GM23248 (cell line): ENCODE measurements around the gene NSA2. TPM values are rescaled to one million over a fixed set of nuclear protein-coding genes. Genes with fewer than 3 reads are reported as not detected.
"Not testable (repeated sequence)": the region's sequence is repeated elsewhere in the genome, so short reads cannot be mapped to it uniquely, and the experiment has no call there.

Source experiments
- DNase-seq: peaks from one replicate; pipeline ENCODE4 v3.0.0-alpha.2; 2015
- H2AFZ ChIP-seq: fragments of 200-600 bp; sonication (generic); 2 replicates; pipeline ENCODE4 v1.6.1; 2016; ENCODE audit warnings: antibody characterized with exemption
- H3F3A ChIP-seq: fragments of 200-600 bp; sonication (generic); 2 replicates; pipeline ENCODE4 v1.6.1; 2016; ENCODE audit warnings: mild to moderate bottlenecking, antibody characterized with exemption, mixed run types; ENCODE audit not compliant: insufficient read depth
- H3K27ac ChIP-seq: fragments of 200-600 bp; sonication (generic); 2 replicates; pipeline ENCODE4 v1.5.1; 2016; ENCODE audit warnings: mild to moderate bottlenecking
- H3K27me3 ChIP-seq: fragments of 200-600 bp; sonication (generic); replicated peaks from 2 replicates; pipeline ENCODE4 v1.6.1; 2016; ENCODE audit warnings: mild to moderate bottlenecking; ENCODE audit not compliant: insufficient read depth
- H3K36me3 ChIP-seq: fragments of 200-600 bp; sonication (generic); 2 replicates; pipeline ENCODE4 v1.6.1; 2016; ENCODE audit warnings: low read depth, mild to moderate bottlenecking
- H3K4me1 ChIP-seq: fragments of 200-600 bp; sonication (generic); 2 replicates; pipeline ENCODE4 v1.6.1; 2016; ENCODE audit warnings: mild to moderate bottlenecking; ENCODE audit not compliant: insufficient read depth
- H3K4me2 ChIP-seq: fragments of 200-600 bp; sonication (generic); one replicate; pipeline ENCODE4 v1.6.1; 2016; ENCODE audit warnings: mild to moderate bottlenecking; ENCODE audit not compliant: unreplicated experiment
- H3K4me3 ChIP-seq: fragments of 200-600 bp; sonication (generic); 2 replicates; pipeline ENCODE4 v1.5.1; 2016; ENCODE audit warnings: mild to moderate bottlenecking
- H3K79me2 ChIP-seq: fragments of 200-600 bp; sonication (generic); 2 replicates; pipeline ENCODE4 v1.6.1; 2016; ENCODE audit warnings: mild to moderate bottlenecking; ENCODE audit not compliant: insufficient read depth
- H3K9ac ChIP-seq: fragments of 200-600 bp; sonication (generic); 2 replicates; pipeline ENCODE4 v1.6.1; 2016; ENCODE audit warnings: mild to moderate bottlenecking
- H3K9me2 ChIP-seq: fragments of 200-600 bp; sonication (generic); 2 replicates; pipeline ENCODE4 v1.6.1; 2016; ENCODE audit warnings: mixed run types, mild to moderate bottlenecking, moderate library complexity; ENCODE audit not compliant: insufficient read depth
- H3K9me3 ChIP-seq: fragments of 200-600 bp; sonication (generic); one replicate; pipeline ENCODE4 v1.6.1; 2017; ENCODE audit warnings: low read depth
- H4K20me1 ChIP-seq: fragments of 200-600 bp; sonication (generic); 2 replicates; pipeline ENCODE4 v1.6.0; 2016; ENCODE audit not compliant: insufficient read depth
- EZH2 ChIP-seq: fragments of 200-600 bp; sonication (generic); IDR thresholded peaks from 2 replicates; pipeline ENCODE4 v1.6.1; 2018; ENCODE audit warnings: antibody characterized with exemption, mild to moderate bottlenecking; ENCODE audit not compliant: insufficient read depth, poor library complexity, severe bottlenecking
- EZH2phosphoT487 ChIP-seq: fragments of 200-600 bp; sonication (generic); IDR thresholded peaks from 2 replicates; pipeline ENCODE4 v1.6.1; 2018; ENCODE audit warnings: antibody characterized with exemption, moderate library complexity, mild to moderate bottlenecking, low read depth; ENCODE audit not compliant: insufficient read depth
- WGBS, 2 experiments: methylation state at CpG; one replicate each; pipeline ENCODE4 v1.1.6; 2015 to 2017; ENCODE audit warnings: low lambda C conversion rate in 2 of 2, low coverage in 1 of 2; ENCODE audit errors: missing lambda C conversion rate in 2 of 2; 5-methylcytosine and 5-hydroxymethylcytosine counted together
- in situ Hi-C: fragments of 300-500 bp; cut with MboI; formaldehyde crosslinking; loops from 2 replicates; pipeline ENCODE4 v1.15.0; 2020
- polyA plus RNA-seq: library from polyadenylated mRNA; unstranded; fragments of >200 nt; fragmentation: Nextera tagmentation; extraction: Ambion mirVana; gene quantifications from 2 replicates; pipeline ENCODE4 v1.2.1, GENCODE V29; 2016
- total RNA-seq: library from RNA; depleted of rRNA; stranded (reverse); fragments of >200 nt; shearing (Covaris generic); gene quantifications from 2 replicates; pipeline ENCODE4 v1.2.3, GENCODE V29; 2014

The NSA2 gene
- total and polyA plus RNA-seq, 2 experiments from 2014 or later = 53.6 to 59.3 TPM

DNA sequence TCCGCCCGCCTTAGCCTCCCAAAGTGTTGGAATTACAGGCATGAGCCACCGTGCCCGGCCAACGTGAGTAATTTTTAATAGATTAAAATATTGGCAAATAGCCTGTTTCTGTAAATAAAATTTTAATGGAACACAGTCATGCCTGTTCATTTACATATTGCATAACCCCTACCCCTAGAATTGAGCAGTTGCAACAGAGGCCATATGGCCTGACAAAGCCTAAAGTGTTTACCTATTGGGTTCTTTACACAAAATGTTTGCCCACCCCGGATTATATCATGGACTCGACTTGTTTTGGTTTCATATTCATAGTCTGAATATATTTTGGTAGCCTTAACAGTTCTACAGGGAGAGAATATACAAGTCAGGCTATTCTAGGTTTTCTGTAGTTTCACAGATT lies 5.3 kb downstream of the NSA2 start:
- H3K79me2 ChIP-seq = peaks cover 30% of the 10 kb centered on the region
- no peak overlapping the region for H3K4me2 ChIP-seq
- no peak overlapping the region for H3K27ac ChIP-seq
- DNase-seq = peak; percentile 5
- H2AFZ ChIP-seq = no peak overlapping the region
- H3K9ac ChIP-seq = no peak overlapping the region
- no peaks in the 10 kb centered on the region for H3K27me3 ChIP-seq
- no peaks in the 10 kb centered on the region for H3F3A ChIP-seq
- H4K20me1 ChIP-seq = no peaks in the 10 kb centered on the region
- 81 to 86% methylated on average over 7 of the region's 7 CpGs for WGBS, 2 experiments
- H3K9me3 ChIP-seq = no peaks in the 10 kb centered on the region
- H3K4me1 ChIP-seq = peaks cover 5% of the 10 kb centered on the region; the same call in 1 of the 2 replicates
- no peak for TF ChIP-seq EZH2
- TF ChIP-seq EZH2phosphoT487 = no peak
- H3K4me3 ChIP-seq = no peak overlapping the region
- no peaks in the 10 kb centered on the region for H3K9me2 ChIP-seq
- in situ Hi-C loops = loop anchor here (5.0 kb wide), 1 partner anchor 145 kb away; no protein-coding TSS in a partner anchor
- H3K36me3 ChIP-seq = peaks cover 56% of the 10 kb centered on the region

- Histone ChIP-seq H3K27me3 (no peaks in the 10 kb centered on the region), H3K4me2 (no peak overlapping the region), H3K36me3 (peaks cover 31% of the 10 kb centered on the region), H2AFZ (no peak overlapping the region), H3K4me1 (no peaks in the 10 kb centered on the region), H3K9ac (no peak overlapping the region), H3K9me3 (no peaks in the 10 kb centered on the region), H3K4me3 (no peak overlapping the region), H3K79me2 (no peaks in the 10 kb centered on the region), H3F3A (peaks cover 17% of the 10 kb centered on the region), H4K20me1 (no peaks in the 10 kb centered on the region), H3K9me2 (no peaks in the 10 kb centered on the region), H3K27ac (no peak overlapping the region)
- in situ Hi-C loops = no loop called here
- TF ChIP-seq EZH2phosphoT487 (no peak), EZH2 (no peak)
- 71 to 79% methylated on average over 2 of the region's 2 CpGs for WGBS, 2 experiments
- no peak for DNase-seq
Observed at GRCh38 chr5:74778609-74779008, 11.6 kb downstream of the NSA2 start.

DNA sequence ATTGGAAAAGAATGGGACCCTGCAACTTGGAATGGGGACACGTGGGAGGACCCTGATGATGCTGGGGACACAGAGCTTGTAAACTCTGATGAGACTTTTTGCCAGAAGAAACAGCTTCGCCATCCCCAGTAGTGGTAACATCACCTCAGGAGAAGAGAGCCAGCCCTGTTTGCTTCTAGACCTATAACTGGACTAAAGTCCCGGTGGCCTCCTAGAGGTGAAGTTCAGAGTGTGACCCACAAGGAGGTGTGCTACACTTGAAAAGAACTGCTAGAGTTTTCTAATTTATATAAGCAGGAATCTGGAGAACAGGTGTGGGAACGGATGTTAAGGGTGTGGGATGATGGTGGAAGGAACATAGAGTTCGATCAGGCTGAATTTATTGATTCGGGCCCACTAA lies 19.8 kb downstream of the NSA2 start:
- no peak overlapping the region for H3K4me3 ChIP-seq
- no peaks in the 10 kb centered on the region for H3F3A ChIP-seq
- no peaks in the 10 kb centered on the region for H3K4me1 ChIP-seq
- WGBS, 2 experiments = 66 to 73% methylated on average over 6 of the region's 6 CpGs
- no peak for DNase-seq
- no peaks in the 10 kb centered on the region for H3K36me3 ChIP-seq
- H3K9me2 ChIP-seq = no peaks in the 10 kb centered on the region
- H4K20me1 ChIP-seq = no peaks in the 10 kb centered on the region
- no peak overlapping the region for H3K4me2 ChIP-seq
- H3K27ac ChIP-seq = no peak overlapping the region
- no peak overlapping the region for H2AFZ ChIP-seq
- no peaks in the 10 kb centered on the region for H3K79me2 ChIP-seq
- H3K9ac ChIP-seq = no peak overlapping the region
- H3K9me3 ChIP-seq = no peaks in the 10 kb centered on the region
- TF ChIP-seq EZH2phosphoT487 = no peak
- no peak for TF ChIP-seq EZH2
- H3K27me3 ChIP-seq = no peaks in the 10 kb centered on the region
- in situ Hi-C loops = no loop called here

GRCh38 chr5:74787424-74787823 lies 20.4 kb downstream of the NSA2 start:
- DNase-seq = no peak
- H3K27ac ChIP-seq = no peak overlapping the region
- in situ Hi-C loops = no loop called here
- 74 to 79% methylated on average over 6 of the region's 6 CpGs for WGBS, 2 experiments
- no peak overlapping the region for H3K9ac ChIP-seq
- no peaks in the 10 kb centered on the region for H4K20me1 ChIP-seq
- H3K79me2 ChIP-seq = no peaks in the 10 kb centered on the region
- no peaks in the 10 kb centered on the region for H3K36me3 ChIP-seq
- H3K27me3 ChIP-seq = no peaks in the 10 kb centered on the region
- no peak overlapping the region for H3K4me3 ChIP-seq
- no peaks in the 10 kb centered on the region for H3K9me3 ChIP-seq
- no peaks in the 10 kb centered on the region for H3K9me2 ChIP-seq
- no peak for TF ChIP-seq EZH2phosphoT487
- TF ChIP-seq EZH2 = no peak
- H3F3A ChIP-seq = no peaks in the 10 kb centered on the region
- H3K4me2 ChIP-seq = no peak overlapping the region
- H3K4me1 ChIP-seq = no peaks in the 10 kb centered on the region
- no peak overlapping the region for H2AFZ ChIP-seq

DNA sequence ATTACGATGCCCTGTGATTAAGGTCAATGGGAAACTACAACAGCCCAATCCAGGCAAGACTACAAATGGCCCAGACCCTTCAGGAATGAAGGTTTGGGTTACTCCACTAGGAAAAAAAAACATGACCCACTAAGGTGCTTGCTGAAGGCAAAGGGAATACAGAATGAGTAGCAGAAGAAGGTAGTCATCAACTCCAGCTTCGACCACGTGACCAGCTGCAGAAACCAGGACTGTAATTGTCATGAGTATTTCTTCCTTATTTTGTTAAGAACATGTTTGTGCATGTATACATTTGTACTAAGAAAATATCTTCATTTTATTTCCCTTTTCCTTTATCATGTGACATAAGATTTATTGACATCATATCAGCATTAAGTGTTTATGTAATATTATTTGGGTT lies 24.6 kb downstream of the NSA2 start:
- H3K36me3 ChIP-seq, DNase-seq, H3K4me2 ChIP-seq, H3K9ac ChIP-seq, H3K27ac ChIP-seq, H2AFZ ChIP-seq, H3F3A ChIP-seq, H3K4me3 ChIP-seq, H3K9me3 ChIP-seq, H3K4me1 ChIP-seq, H4K20me1 ChIP-seq, in situ Hi-C loops, H3K79me2 ChIP-seq, H3K27me3 ChIP-seq, H3K9me2 ChIP-seq: not testable (repeated sequence)
- WGBS, 2 experiments = 58 to 62% methylated on average over 3 of the region's 3 CpGs
